Measurements from ENCODE around the gene ACTR5. TPM values are rescaled to one million over a fixed set of nuclear protein-coding genes. Genes with fewer than 3 reads are reported as not detected.

ACTR5 gene
- total and polyA plus RNA-seq, 2 of the 13 experiments (the other 11 are each of a cell fraction or from before 2014, with no cell fraction given), result 19.5 to 20.5 TPM

DNA sequence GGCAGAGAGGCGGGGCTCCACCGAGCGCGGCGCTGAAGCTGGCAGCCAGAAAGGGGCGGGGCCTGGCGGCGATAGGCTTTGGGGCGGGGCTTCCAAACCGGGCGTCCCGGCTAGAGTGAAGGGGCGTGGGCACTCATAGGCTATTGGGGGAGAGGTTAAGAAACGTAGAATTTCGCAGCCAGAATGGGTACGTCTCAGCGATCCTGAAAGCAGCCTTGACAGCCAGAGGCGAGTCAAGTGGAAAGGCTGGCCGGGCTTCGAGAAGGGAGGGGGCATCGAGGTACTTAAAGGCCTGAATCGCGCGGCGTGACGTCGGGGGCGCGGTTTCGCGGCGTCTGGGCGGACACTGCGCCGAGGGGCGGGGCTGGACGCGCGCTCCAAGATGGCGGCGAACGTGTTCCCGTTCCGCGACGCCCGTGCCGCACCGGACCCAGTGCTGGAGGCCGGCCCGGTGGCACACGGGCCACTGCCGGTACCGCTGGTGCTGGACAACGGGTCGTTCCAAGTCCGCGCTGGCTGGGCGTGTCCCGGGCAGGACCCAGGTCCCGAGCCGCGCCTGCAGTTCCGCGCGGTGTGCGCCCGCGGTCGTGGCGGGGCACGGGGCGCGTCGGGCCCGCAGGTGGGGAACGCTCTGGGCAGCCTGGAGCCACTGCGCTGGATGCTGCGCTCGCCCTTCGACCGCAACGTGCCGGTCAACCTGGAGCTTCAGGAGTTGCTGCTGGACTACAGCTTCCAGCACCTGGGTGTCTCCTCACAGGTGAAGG is at the start of gene ACTR5 (continued):
- TF ChIP-seq, protein P1, sequence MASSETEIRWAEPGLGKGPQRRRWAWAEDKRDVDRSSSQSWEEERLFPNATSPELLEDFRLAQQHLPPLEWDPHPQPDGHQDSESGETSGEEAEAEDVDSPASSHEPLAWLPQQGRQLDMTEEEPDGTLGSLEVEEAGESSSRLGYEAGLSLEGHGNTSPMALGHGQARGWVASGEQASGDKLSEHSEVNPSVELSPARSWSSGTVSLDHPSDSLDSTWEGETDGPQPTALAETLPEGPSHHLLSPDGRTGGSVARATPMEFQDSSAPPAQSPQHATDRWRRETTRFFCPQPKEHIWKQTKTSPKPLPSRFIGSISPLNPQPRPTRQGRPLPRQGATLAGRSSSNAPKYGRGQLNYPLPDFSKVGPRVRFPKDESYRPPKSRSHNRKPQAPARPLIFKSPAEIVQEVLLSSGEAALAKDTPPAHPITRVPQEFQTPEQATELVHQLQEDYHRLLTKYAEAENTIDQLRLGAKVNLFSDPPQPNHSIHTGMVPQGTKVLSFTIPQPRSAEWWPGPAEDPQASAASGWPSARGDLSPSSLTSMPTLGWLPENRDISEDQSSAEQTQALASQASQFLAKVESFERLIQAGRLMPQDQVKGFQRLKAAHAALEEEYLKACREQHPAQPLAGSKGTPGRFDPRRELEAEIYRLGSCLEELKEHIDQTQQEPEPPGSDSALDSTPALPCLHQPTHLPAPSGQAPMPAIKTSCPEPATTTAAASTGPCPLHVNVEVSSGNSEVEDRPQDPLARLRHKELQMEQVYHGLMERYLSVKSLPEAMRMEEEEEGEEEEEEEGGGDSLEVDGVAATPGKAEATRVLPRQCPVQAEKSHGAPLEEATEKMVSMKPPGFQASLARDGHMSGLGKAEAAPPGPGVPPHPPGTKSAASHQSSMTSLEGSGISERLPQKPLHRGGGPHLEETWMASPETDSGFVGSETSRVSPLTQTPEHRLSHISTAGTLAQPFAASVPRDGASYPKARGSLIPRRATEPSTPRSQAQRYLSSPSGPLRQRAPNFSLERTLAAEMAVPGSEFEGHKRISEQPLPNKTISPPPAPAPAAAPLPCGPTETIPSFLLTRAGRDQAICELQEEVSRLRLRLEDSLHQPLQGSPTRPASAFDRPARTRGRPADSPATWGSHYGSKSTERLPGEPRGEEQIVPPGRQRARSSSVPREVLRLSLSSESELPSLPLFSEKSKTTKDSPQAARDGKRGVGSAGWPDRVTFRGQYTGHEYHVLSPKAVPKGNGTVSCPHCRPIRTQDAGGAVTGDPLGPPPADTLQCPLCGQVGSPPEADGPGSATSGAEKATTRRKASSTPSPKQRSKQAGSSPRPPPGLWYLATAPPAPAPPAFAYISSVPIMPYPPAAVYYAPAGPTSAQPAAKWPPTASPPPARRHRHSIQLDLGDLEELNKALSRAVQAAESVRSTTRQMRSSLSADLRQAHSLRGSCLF (CRISPR knock-in tag; IDR thresholded peaks at IDR 0.05; ENCODE audit: borderline replicate concordance), result peak; percentile 93
- TF ChIP-seq LCORL (IDR thresholded peaks at IDR 0.05) (no peak), LCORL (CRISPR knock-in tag; IDR thresholded peaks at IDR 0.05) (no peak; the same call in 1 of the 2 replicates), ZNF256 (CRISPR knock-in tag; conservative IDR thresholded peaks at IDR 0.05) (peak; percentile 88; the same call in 1 of the 2 replicates), STAT5B (CRISPR knock-in tag; IDR thresholded peaks at IDR 0.05) (peak; percentile 73; the same call in 1 of the 2 replicates), FOXJ3 (CRISPR knock-in tag; IDR thresholded peaks at IDR 0.05; ENCODE audit: borderline replicate concordance) (no peak), SOX5 (CRISPR knock-in tag; IDR thresholded peaks at IDR 0.05; ENCODE audit: borderline replicate concordance) (peak; percentile 50; the same call in 1 of the 2 replicates), SSRP1 (CRISPR knock-in tag; IDR thresholded peaks at IDR 0.05) (peak; percentile 87; the same call in 1 of the 2 replicates), IKZF1 (IDR thresholded peaks at IDR 0.05) (no peak), IRX3 (CRISPR knock-in tag; IDR thresholded peaks at IDR 0.05; ENCODE audit: borderline replicate concordance, low read depth) (peak; percentile 81; the same call in 1 of the 2 replicates), ZKSCAN8 (CRISPR knock-in tag; IDR thresholded peaks at IDR 0.05; ENCODE audit: borderline replicate concordance) (peak; percentile 25; the same call in 1 of the 2 replicates), NFIB (CRISPR knock-in tag; IDR thresholded peaks at IDR 0.05; ENCODE audit: borderline replicate concordance) (no peak)
- TF ChIP-seq, protein P2, sequence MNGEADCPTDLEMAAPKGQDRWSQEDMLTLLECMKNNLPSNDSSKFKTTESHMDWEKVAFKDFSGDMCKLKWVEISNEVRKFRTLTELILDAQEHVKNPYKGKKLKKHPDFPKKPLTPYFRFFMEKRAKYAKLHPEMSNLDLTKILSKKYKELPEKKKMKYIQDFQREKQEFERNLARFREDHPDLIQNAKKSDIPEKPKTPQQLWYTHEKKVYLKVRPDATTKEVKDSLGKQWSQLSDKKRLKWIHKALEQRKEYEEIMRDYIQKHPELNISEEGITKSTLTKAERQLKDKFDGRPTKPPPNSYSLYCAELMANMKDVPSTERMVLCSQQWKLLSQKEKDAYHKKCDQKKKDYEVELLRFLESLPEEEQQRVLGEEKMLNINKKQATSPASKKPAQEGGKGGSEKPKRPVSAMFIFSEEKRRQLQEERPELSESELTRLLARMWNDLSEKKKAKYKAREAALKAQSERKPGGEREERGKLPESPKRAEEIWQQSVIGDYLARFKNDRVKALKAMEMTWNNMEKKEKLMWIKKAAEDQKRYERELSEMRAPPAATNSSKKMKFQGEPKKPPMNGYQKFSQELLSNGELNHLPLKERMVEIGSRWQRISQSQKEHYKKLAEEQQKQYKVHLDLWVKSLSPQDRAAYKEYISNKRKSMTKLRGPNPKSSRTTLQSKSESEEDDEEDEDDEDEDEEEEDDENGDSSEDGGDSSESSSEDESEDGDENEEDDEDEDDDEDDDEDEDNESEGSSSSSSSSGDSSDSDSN (CRISPR knock-in tag; IDR thresholded peaks at IDR 0.05), result peak; percentile 98
- TF ChIP-seq, protein P3, sequence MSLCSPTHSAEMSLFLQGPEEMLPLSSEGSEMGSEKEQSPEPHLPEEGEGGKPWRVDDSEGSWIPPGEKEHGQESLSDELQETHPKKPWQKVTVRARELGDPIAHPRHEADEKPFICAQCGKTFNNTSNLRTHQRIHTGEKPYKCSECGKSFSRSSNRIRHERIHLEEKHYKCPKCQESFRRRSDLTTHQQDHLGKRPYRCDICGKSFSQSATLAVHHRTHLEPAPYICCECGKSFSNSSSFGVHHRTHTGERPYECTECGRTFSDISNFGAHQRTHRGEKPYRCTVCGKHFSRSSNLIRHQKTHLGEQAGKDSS (CRISPR knock-in tag; IDR thresholded peaks at IDR 0.05; ENCODE audit: borderline replicate concordance, low read depth), result peak; percentile 98
- TF ChIP-seq, protein P4, sequence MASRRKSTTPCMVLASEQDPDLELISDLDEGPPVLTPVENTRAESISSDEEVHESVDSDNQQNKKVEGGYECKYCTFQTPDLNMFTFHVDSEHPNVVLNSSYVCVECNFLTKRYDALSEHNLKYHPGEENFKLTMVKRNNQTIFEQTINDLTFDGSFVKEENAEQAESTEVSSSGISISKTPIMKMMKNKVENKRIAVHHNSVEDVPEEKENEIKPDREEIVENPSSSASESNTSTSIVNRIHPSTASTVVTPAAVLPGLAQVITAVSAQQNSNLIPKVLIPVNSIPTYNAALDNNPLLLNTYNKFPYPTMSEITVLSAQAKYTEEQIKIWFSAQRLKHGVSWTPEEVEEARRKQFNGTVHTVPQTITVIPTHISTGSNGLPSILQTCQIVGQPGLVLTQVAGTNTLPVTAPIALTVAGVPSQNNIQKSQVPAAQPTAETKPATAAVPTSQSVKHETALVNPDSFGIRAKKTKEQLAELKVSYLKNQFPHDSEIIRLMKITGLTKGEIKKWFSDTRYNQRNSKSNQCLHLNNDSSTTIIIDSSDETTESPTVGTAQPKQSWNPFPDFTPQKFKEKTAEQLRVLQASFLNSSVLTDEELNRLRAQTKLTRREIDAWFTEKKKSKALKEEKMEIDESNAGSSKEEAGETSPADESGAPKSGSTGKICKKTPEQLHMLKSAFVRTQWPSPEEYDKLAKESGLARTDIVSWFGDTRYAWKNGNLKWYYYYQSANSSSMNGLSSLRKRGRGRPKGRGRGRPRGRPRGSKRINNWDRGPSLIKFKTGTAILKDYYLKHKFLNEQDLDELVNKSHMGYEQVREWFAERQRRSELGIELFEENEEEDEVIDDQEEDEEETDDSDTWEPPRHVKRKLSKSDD (CRISPR knock-in tag; IDR thresholded peaks at IDR 0.05; ENCODE audit: low read depth), result peak; percentile 99
- TF ChIP-seq, protein P5, sequence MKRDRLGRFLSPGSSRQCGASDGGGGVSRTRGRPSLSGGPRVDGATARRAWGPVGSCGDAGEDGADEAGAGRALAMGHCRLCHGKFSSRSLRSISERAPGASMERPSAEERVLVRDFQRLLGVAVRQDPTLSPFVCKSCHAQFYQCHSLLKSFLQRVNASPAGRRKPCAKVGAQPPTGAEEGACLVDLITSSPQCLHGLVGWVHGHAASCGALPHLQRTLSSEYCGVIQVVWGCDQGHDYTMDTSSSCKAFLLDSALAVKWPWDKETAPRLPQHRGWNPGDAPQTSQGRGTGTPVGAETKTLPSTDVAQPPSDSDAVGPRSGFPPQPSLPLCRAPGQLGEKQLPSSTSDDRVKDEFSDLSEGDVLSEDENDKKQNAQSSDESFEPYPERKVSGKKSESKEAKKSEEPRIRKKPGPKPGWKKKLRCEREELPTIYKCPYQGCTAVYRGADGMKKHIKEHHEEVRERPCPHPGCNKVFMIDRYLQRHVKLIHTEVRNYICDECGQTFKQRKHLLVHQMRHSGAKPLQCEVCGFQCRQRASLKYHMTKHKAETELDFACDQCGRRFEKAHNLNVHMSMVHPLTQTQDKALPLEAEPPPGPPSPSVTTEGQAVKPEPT (CRISPR knock-in tag; IDR thresholded peaks at IDR 0.05; ENCODE audit: low read depth), result peak; percentile 89; the same call in 1 of the 2 replicates
